Tibial artery (tissue), 4 donors: ENCODE data around the gene BLOC1S5.
"Not testable (repeated sequence)": the region's sequence is repeated elsewhere in the genome, so short reads cannot be mapped to it uniquely, and the experiment has no call there.

Experiments
- DNase-seq, 2 donors: peaks; one replicate each; pipeline ENCODE4 v3.0.0-alpha.2; 2019
- H3K27ac ChIP-seq, 2 donors: fragments of 200-600 bp; sonication (generic) in 1 of 2; 1 replicate in 1 of 2; 2 replicates in 1 of 2; pipeline ENCODE4 v1.5.1; 2018 to 2019; ENCODE audit warnings: mild to moderate bottlenecking in 1 of 2
- H3K27me3 ChIP-seq, 2 donors: fragments of 200-600 bp; sonication (generic) in 1 of 2; one replicate each; pipeline versions ENCODE4 v1.5.1 to v1.6.0; 2016 to 2019
- H3K36me3 ChIP-seq, 3 donors: fragments of 200-600 bp; sonication (generic) in 2 of 3; one replicate each; pipeline ENCODE4 v1.5.1; 2016 to 2019; ENCODE audit warnings: mild to moderate bottlenecking in 2 of 3
- H3K4me1 ChIP-seq, 4 donors: fragments of 200-600 bp; sonication (generic) in 2 of 4; 1 replicate in 3 of 4; 2 replicates in 1 of 4; pipeline ENCODE4 v1.5.1; 2016 to 2019
- H3K4me3 ChIP-seq, 2 donors: fragments of 200-600 bp; sonication (generic) in 1 of 2; 1 replicate in 1 of 2; 2 replicates in 1 of 2; pipeline ENCODE4 v1.5.1; 2018 to 2019; ENCODE audit warnings: mild to moderate bottlenecking in 2 of 2
- H3K9me3 ChIP-seq, 3 donors: fragments of 200-600 bp; sonication (generic) in 1 of 3; one replicate each; pipeline ENCODE4 v1.5.1; 2016 to 2019
- intact Hi-C: fragments of 100-400 bp; cut with DNase I; formaldehyde crosslinking; loops from one replicate; pipeline ENCODE4 v1.15.0; 2023; ENCODE audit warnings: low total_unique reads
- TF ChIP-seq, protein P1 (sequence below), 2 experiments: fragments of 200-600 bp in 1 of 2; fragments of 450-650 bp in 1 of 2; IDR thresholded peaks; one replicate each; pipeline ENCODE4 v1.5.1; 2017 to 2019; ENCODE audit warnings: antibody characterized with exemption in 2 of 2, mild to moderate bottlenecking in 1 of 2, moderate library complexity in 1 of 2

Gene BLOC1S5

DNA sequence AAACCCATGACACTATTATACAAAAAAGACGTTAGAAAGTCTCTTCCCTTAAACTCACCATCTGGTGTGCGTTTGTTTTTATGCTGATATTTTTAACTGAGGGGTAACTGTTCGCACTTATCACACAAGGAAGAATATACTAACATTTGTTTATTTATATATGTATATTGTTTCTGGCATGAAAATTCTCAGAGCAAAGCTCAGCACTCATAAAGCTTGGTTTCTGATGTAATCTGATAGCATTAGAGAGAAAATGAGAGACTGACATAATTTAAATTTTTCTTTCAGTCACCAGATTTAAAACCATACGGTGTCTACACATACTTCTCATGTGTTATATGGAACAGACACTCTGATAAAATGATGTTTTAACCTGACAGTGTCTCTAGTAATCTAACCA is 6.9 kb downstream of the BLOC1S5 start:
- no peak for DNase-seq
- TF ChIP-seq, protein P1, sequence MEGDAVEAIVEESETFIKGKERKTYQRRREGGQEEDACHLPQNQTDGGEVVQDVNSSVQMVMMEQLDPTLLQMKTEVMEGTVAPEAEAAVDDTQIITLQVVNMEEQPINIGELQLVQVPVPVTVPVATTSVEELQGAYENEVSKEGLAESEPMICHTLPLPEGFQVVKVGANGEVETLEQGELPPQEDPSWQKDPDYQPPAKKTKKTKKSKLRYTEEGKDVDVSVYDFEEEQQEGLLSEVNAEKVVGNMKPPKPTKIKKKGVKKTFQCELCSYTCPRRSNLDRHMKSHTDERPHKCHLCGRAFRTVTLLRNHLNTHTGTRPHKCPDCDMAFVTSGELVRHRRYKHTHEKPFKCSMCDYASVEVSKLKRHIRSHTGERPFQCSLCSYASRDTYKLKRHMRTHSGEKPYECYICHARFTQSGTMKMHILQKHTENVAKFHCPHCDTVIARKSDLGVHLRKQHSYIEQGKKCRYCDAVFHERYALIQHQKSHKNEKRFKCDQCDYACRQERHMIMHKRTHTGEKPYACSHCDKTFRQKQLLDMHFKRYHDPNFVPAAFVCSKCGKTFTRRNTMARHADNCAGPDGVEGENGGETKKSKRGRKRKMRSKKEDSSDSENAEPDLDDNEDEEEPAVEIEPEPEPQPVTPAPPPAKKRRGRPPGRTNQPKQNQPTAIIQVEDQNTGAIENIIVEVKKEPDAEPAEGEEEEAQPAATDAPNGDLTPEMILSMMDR (IDR thresholded peaks at IDR 0.05), result no peak
- Histone ChIP-seq H3K9me3 (no peaks in the 10 kb centered on the region), H3K27ac (no peak overlapping the region), H3K36me3 (peaks cover 0 to 24% (median 7%) of the 10 kb centered on the region in 3 donors), H3K4me1 (no peaks in the 10 kb centered on the region), H3K4me3 (no peak overlapping the region), H3K27me3 (no peaks in the 10 kb centered on the region)
- intact Hi-C loops, result no loop called here

GRCh38 chr6:8054276-8054675 is 9.9 kb downstream of the BLOC1S5 start:
- no peaks in the 10 kb centered on the region for H3K4me1 ChIP-seq
- peaks cover 0 to 13% (median 0%) of the 10 kb centered on the region in 3 donors for H3K36me3 ChIP-seq
- no peaks in the 10 kb centered on the region for H3K27me3 ChIP-seq
- intact Hi-C loops, result no loop called here
- no peak overlapping the region for H3K27ac ChIP-seq
- no peak overlapping the region for H3K4me3 ChIP-seq
- H3K9me3 ChIP-seq, result no peaks in the 10 kb centered on the region
- DNase-seq, result no peak
- TF ChIP-seq, protein P1 (IDR thresholded peaks at IDR 0.05), result no peak

DNA sequence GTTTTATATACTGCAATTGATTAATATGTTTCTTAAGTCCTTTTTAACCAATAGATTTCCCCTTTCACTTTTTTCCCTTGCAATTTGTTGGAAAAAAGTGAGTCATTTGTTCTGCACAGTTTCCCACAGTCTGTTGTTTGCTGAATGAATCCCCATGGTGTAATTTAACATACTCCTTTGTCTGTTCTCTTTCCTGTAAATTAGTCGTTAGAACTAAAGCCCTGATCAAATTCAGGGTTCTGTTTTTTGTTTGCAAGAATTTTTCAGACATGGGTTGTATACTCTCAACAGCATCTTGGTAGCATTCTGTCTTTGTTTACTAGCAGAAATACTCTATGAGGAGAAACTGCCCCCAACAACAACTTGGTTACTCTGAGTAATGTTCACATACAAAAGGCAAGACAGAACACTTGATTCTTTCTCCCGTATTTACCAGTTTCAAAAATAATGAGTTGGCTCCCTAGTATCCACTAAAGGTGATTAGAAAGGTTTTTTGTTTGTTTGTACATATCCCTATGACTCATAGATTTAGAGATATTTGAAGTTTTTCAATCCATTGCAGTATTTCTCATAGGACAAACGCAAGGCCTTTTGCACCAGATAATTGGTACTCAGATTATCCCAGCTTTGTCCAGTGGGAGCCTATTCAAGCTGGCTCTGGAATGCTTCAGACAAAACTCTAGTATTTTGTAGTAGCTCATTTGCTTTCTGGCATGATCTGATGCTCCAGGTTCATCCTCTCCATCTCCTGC is 16.5 kb downstream of the BLOC1S5 start:
- DNase-seq, result no peak
- Histone ChIP-seq H3K4me1 (no peaks in the 10 kb centered on the region), H3K4me3 (no peak overlapping the region), H3K27ac (no peak overlapping the region), H3K36me3 (peaks cover 0 to 16% (median 8%) of the 10 kb centered on the region in 3 donors), H3K27me3 (no peaks in the 10 kb centered on the region), H3K9me3 (no peaks in the 10 kb centered on the region)
- TF ChIP-seq, protein P1 (IDR thresholded peaks at IDR 0.05), result no peak
- intact Hi-C loops, result no loop called here

DNA sequence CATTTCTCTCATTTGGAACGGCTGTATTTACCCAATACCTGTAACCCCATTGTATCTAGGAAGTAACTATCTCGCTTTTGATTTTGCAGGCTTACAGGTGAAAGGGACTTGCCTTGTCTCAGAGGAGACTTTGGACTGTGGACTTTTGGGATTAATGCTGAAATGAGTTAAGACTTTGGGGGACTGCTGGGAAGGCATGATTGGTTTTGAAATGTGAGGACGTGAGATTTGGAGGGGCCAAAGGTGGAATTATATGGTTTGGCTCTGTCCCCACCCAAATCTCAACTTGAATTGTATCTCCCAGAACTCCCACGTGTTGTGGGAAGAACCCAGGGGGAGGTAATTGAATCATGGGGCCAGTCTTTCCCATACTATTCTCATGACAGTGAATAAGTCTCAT is 18.4 kb downstream of the BLOC1S5 start:
- H3K4me3 ChIP-seq, H3K27ac ChIP-seq, DNase-seq, H3K9me3 ChIP-seq, H3K27me3 ChIP-seq, H3K4me1 ChIP-seq, intact Hi-C loops: not testable (repeated sequence)
- peaks cover 0 to 12% (median 8%) of the 10 kb centered on the region in 3 donors for H3K36me3 ChIP-seq

DNA sequence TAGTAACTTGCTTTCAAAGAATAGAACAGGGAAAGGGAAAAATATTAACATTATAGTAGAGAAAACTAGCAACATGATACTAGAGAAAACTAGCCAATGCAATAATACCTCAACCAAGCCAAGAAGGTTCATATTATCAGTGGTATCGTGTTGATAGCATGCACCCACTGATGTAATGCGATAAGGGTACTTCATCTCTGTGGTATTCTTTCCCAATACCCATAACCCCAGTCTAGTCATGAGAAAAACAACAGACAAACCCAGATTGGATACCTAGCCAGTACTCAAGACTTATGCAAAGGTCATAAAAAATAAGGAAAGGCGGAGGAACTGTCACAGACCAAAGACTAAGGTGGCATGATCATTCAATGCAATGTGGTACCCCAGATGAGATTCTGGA is 21.0 kb downstream of the BLOC1S5 start:
- Histone ChIP-seq H3K27me3 (no peaks in the 10 kb centered on the region), H3K27ac (no peak overlapping the region), H3K36me3 (peaks cover 16 to 21% (median 21%) of the 10 kb centered on the region in 3 donors), H3K9me3 (no peaks in the 10 kb centered on the region), H3K4me3 (no peak overlapping the region), H3K4me1 (no peaks in the 10 kb centered on the region)
- intact Hi-C loops, result no loop called here
- TF ChIP-seq, protein P1 (IDR thresholded peaks at IDR 0.05), result no peak
- DNase-seq, result no peak

GRCh38 chr6:8041913-8042583 is 22.1 kb downstream of the BLOC1S5 start:
- H3K4me1 ChIP-seq, result no peaks in the 10 kb centered on the region
- TF ChIP-seq, protein P1 (IDR thresholded peaks at IDR 0.05), result no peak
- H3K9me3 ChIP-seq, result no peaks in the 10 kb centered on the region
- intact Hi-C loops, result no loop called here
- H3K36me3 ChIP-seq, result peaks cover 16 to 21% (median 21%) of the 10 kb centered on the region in 3 donors
- no peak overlapping the region for H3K4me3 ChIP-seq
- H3K27me3 ChIP-seq, result no peaks in the 10 kb centered on the region
- no peak for DNase-seq
- H3K27ac ChIP-seq, result no peak overlapping the region

- DNase-seq, H3K9me3 ChIP-seq, H3K27ac ChIP-seq, H3K36me3 ChIP-seq, H3K4me3 ChIP-seq, H3K27me3 ChIP-seq, H3K4me1 ChIP-seq, intact Hi-C loops: not testable (repeated sequence)
These were observed 30.1 kb downstream of the BLOC1S5 start for GRCh38 chr6:8034107-8034506.
